ENCODE measurements around the gene CD22.

The CD22 gene

GRCh38 chr19:35294328-35294727, 34.7 kb upstream of the CD22 start:
- Histone ChIP-seq H3K4me3 (ENCODE audit: low read length, poor library complexity, severe bottlenecking) (no peak overlapping the region), H3K36me3 (ENCODE audit: insufficient read depth, low read length) (no peaks in the 10 kb centered on the region), H3F3A (ENCODE audit: low read depth) (no peaks in the 10 kb centered on the region), H2AFZ (ENCODE audit: low read length) (no peak overlapping the region), H3K9ac (ENCODE audit: low read depth, low read length, poor library complexity, severe bottlenecking) (no peak overlapping the region), H3K79me2 (ENCODE audit: insufficient read depth, low read length) (no peaks in the 10 kb centered on the region), H3K9me3 (ENCODE audit: insufficient read depth, low read depth, low read length) (no peaks in the 10 kb centered on the region), H3K9me2 (replicated peaks; ENCODE audit: low read depth, low read length) (no peaks in the 10 kb centered on the region), H4K20me1 (ENCODE audit: insufficient read depth, low read length, poor library complexity, severe bottlenecking) (no peaks in the 10 kb centered on the region), H3K4me1 (ENCODE audit: insufficient read depth, low read length, poor library complexity, severe bottlenecking) (no peaks in the 10 kb centered on the region), H3K27me3 (ENCODE audit: insufficient read depth, low read length, poor library complexity, severe bottlenecking) (no peaks in the 10 kb centered on the region), H3K4me2 (ENCODE audit: low read depth, low read length, poor library complexity, severe bottlenecking) (no peak overlapping the region)
- TF ChIP-seq EZH2phosphoT487 (IDR thresholded peaks at IDR 0.05; ENCODE audit: borderline replicate concordance), result no peak
- TF ChIP-seq, protein P1, sequence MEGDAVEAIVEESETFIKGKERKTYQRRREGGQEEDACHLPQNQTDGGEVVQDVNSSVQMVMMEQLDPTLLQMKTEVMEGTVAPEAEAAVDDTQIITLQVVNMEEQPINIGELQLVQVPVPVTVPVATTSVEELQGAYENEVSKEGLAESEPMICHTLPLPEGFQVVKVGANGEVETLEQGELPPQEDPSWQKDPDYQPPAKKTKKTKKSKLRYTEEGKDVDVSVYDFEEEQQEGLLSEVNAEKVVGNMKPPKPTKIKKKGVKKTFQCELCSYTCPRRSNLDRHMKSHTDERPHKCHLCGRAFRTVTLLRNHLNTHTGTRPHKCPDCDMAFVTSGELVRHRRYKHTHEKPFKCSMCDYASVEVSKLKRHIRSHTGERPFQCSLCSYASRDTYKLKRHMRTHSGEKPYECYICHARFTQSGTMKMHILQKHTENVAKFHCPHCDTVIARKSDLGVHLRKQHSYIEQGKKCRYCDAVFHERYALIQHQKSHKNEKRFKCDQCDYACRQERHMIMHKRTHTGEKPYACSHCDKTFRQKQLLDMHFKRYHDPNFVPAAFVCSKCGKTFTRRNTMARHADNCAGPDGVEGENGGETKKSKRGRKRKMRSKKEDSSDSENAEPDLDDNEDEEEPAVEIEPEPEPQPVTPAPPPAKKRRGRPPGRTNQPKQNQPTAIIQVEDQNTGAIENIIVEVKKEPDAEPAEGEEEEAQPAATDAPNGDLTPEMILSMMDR (conservative IDR thresholded peaks at IDR 0.05; ENCODE audit: low read length), result no peak

GRCh38 chr19:35294859-35295791, 33.9 kb upstream of the CD22 start:
- no peak for TF ChIP-seq EZH2phosphoT487 (IDR thresholded peaks at IDR 0.05; ENCODE audit: borderline replicate concordance)
- TF ChIP-seq, protein P1 (conservative IDR thresholded peaks at IDR 0.05; ENCODE audit: low read length), result no peak
- Histone ChIP-seq H3K79me2 (ENCODE audit: insufficient read depth, low read length) (no peaks in the 10 kb centered on the region), H3K9me3 (ENCODE audit: insufficient read depth, low read depth, low read length) (no peaks in the 10 kb centered on the region), H3K4me1 (ENCODE audit: insufficient read depth, low read length, poor library complexity, severe bottlenecking) (no peaks in the 10 kb centered on the region), H2AFZ (ENCODE audit: low read length) (no peak overlapping the region), H3K9ac (ENCODE audit: low read depth, low read length, poor library complexity, severe bottlenecking) (no peak overlapping the region), H3K4me2 (ENCODE audit: low read depth, low read length, poor library complexity, severe bottlenecking) (no peak overlapping the region), H3K36me3 (ENCODE audit: insufficient read depth, low read length) (no peaks in the 10 kb centered on the region), H3K9me2 (replicated peaks; ENCODE audit: low read depth, low read length) (no peaks in the 10 kb centered on the region), H3K27me3 (ENCODE audit: insufficient read depth, low read length, poor library complexity, severe bottlenecking) (no peaks in the 10 kb centered on the region), H3F3A (ENCODE audit: low read depth) (no peaks in the 10 kb centered on the region), H4K20me1 (ENCODE audit: insufficient read depth, low read length, poor library complexity, severe bottlenecking) (no peaks in the 10 kb centered on the region), H3K4me3 (ENCODE audit: low read length, poor library complexity, severe bottlenecking) (no peak overlapping the region)

DNA sequence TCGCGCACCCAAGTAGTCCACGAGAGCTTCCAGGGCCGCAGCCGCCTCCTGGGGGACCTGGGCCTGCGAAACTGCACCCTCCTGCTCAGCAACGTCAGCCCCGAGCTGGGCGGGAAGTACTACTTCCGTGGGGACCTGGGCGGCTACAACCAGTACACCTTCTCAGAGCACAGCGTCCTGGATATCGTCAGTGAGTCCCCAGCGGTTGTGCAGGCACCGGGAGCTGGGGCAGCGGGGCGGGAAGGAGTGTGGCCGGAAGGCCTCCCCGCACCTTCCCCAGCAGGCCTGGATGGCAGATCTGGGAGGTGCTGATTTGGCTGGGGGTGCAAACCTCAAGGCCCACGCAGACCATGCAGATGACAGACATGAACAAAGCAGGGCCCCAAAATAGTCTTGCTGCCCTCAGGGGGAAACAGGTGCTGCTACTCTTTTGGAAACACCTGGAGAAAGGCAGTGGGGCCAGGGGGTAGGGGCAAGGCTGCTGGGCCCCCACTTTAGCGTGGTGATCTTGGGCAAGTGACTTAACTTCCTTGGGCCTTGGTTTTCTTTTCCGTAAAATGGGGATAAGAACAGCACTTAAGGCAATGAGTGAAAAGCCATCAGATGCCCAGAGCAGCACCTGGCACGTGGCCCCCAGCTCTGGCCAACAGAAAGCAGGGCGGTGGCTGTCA, 33.1 kb upstream of the CD22 start:
- Histone ChIP-seq H3K9ac (ENCODE audit: low read depth, low read length, poor library complexity, severe bottlenecking) (no peak overlapping the region), H3K79me2 (ENCODE audit: insufficient read depth, low read length) (no peaks in the 10 kb centered on the region), H3K4me1 (ENCODE audit: insufficient read depth, low read length, poor library complexity, severe bottlenecking) (no peaks in the 10 kb centered on the region), H3K36me3 (ENCODE audit: insufficient read depth, low read length) (no peaks in the 10 kb centered on the region), H2AFZ (ENCODE audit: low read length) (peak overlapping the region; percentile 45; the same call in 1 of the 2 replicates), H3K9me3 (ENCODE audit: insufficient read depth, low read depth, low read length) (no peaks in the 10 kb centered on the region), H4K20me1 (ENCODE audit: insufficient read depth, low read length, poor library complexity, severe bottlenecking) (no peaks in the 10 kb centered on the region), H3K4me2 (ENCODE audit: low read depth, low read length, poor library complexity, severe bottlenecking) (no peak overlapping the region), H3K4me3 (ENCODE audit: low read length, poor library complexity, severe bottlenecking) (no peak overlapping the region), H3F3A (ENCODE audit: low read depth) (no peaks in the 10 kb centered on the region), H3K9me2 (replicated peaks; ENCODE audit: low read depth, low read length) (no peaks in the 10 kb centered on the region), H3K27me3 (ENCODE audit: insufficient read depth, low read length, poor library complexity, severe bottlenecking) (no peaks in the 10 kb centered on the region)
- TF ChIP-seq, protein P1 (conservative IDR thresholded peaks at IDR 0.05; ENCODE audit: low read length), result no peak
- no peak for TF ChIP-seq EZH2phosphoT487 (IDR thresholded peaks at IDR 0.05; ENCODE audit: borderline replicate concordance)
